Testis (tissue), 3 donors: ENCODE data around the gene SETD7. TPM values are rescaled to one million over a fixed set of nuclear protein-coding genes. Genes with fewer than 3 reads are reported as not detected.

Experiments
- DNase-seq: peaks from one replicate; pipeline ENCODE4 v3.0.0-alpha.2; 2019
- H3K27ac ChIP-seq, 2 donors: fragments of 200-600 bp; sonication (generic); one replicate each; pipeline ENCODE4 v1.5.1; 2019
- H3K27me3 ChIP-seq: fragments of 200-600 bp; sonication (generic); one replicate; pipeline ENCODE4 v1.5.1; 2019
- H3K36me3 ChIP-seq: fragments of 200-600 bp; sonication (generic); one replicate; pipeline ENCODE4 v1.5.1; 2017; ENCODE audit warnings: low read depth; ENCODE audit errors: missing control alignments
- H3K4me1 ChIP-seq: fragments of 200-600 bp; sonication (generic); one replicate; pipeline ENCODE4 v1.5.1; 2019
- H3K4me3 ChIP-seq, 2 donors: fragments of 200-600 bp; sonication (generic); one replicate each; pipeline ENCODE4 v1.5.1; 2017 to 2019
- H3K9me3 ChIP-seq: fragments of 200-600 bp; sonication (generic); one replicate; pipeline ENCODE4 v1.5.1; 2017
- POLR2A ChIP-seq: fragments of 450-650 bp; IDR thresholded peaks from one replicate; pipeline ENCODE4 v1.6.1; 2017; ENCODE audit warnings: antibody characterized with exemption, mild to moderate bottlenecking, moderate library complexity
- WGBS, 2 donors: methylation state at CpG; one replicate each; pipeline ENCODE4 v1.1.5; 2018; 5-methylcytosine and 5-hydroxymethylcytosine counted together
- intact Hi-C: fragments of 100-400 bp; cut with DNase I; formaldehyde crosslinking; loops from one replicate; pipeline ENCODE4 v1.15.1; 2023; ENCODE audit warnings: low total_unique reads
- polyA plus RNA-seq: library from polyadenylated mRNA; stranded (reverse); fragments of 350-450 nt; fragmentation: Illumina TruSeq; extraction: RNeasy Lipid Tissue Mini Kit (QIAGEN cat#74804); gene quantifications from one replicate; pipeline ENCODE4 v1.2.3, GENCODE V29; 2014; ENCODE audit warnings: low read depth, low replicate concordance; ENCODE audit not compliant: insufficient read depth
- total RNA-seq, 2 donors: library from RNA; depleted of rRNA; stranded (reverse); fragments of >200 nt; gene quantifications; one replicate each; pipeline ENCODE4 v1.2.3, GENCODE V29; 2016
- TF ChIP-seq, protein P1 (sequence below), 3 experiments: fragments of 450-650 bp in 2 of 3; fragments of 200-600 bp in 1 of 3; sonication (generic) in 1 of 3; IDR thresholded peaks; one replicate each; pipeline ENCODE4 v1.5.1; 2016 to 2019; ENCODE audit warnings: antibody characterized with exemption in 3 of 3, mild to moderate bottlenecking in 2 of 3, moderate library complexity in 1 of 3

SETD7 gene
- total and polyA plus RNA-seq, 3 donors from 2014 or later = 39.1 to 66.5 (median 65.7) TPM

DNA sequence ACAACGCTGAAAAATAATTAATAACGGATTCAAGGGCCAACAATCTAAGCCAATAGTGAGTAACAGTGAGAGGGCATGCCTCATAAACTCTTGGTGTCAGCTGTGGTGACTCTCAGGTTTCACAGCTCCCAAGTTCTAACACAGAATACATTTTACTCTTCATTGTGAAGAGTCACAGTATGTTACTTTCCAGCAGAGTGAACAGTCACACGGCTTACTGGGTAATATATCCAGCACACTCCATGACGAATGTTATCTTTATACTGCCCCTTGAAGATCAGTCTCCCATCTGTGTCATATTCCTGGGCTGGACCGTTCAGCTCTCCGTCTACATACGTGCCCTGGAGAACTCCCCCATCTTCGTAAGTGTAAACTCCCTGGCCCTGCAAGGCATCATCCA lies 23.1 kb downstream of the SETD7 start:
- no peak overlapping the region for H3K27ac ChIP-seq
- H3K36me3 ChIP-seq = no peaks in the 10 kb centered on the region
- no peak for DNase-seq
- H3K4me1 ChIP-seq = no peaks in the 10 kb centered on the region
- intact Hi-C loops = no loop called here
- H3K27me3 ChIP-seq = no peaks in the 10 kb centered on the region
- H3K4me3 ChIP-seq = no peak overlapping the region
- whole genome bisulfite sequencing, 2 donors = 69 to 74% methylated on average over 8 of the region's 8 CpGs
- no peaks in the 10 kb centered on the region for H3K9me3 ChIP-seq
- TF ChIP-seq POLR2A = no peak
- TF ChIP-seq, protein P1, sequence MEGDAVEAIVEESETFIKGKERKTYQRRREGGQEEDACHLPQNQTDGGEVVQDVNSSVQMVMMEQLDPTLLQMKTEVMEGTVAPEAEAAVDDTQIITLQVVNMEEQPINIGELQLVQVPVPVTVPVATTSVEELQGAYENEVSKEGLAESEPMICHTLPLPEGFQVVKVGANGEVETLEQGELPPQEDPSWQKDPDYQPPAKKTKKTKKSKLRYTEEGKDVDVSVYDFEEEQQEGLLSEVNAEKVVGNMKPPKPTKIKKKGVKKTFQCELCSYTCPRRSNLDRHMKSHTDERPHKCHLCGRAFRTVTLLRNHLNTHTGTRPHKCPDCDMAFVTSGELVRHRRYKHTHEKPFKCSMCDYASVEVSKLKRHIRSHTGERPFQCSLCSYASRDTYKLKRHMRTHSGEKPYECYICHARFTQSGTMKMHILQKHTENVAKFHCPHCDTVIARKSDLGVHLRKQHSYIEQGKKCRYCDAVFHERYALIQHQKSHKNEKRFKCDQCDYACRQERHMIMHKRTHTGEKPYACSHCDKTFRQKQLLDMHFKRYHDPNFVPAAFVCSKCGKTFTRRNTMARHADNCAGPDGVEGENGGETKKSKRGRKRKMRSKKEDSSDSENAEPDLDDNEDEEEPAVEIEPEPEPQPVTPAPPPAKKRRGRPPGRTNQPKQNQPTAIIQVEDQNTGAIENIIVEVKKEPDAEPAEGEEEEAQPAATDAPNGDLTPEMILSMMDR (IDR thresholded peaks at IDR 0.05) = no peak

DNA sequence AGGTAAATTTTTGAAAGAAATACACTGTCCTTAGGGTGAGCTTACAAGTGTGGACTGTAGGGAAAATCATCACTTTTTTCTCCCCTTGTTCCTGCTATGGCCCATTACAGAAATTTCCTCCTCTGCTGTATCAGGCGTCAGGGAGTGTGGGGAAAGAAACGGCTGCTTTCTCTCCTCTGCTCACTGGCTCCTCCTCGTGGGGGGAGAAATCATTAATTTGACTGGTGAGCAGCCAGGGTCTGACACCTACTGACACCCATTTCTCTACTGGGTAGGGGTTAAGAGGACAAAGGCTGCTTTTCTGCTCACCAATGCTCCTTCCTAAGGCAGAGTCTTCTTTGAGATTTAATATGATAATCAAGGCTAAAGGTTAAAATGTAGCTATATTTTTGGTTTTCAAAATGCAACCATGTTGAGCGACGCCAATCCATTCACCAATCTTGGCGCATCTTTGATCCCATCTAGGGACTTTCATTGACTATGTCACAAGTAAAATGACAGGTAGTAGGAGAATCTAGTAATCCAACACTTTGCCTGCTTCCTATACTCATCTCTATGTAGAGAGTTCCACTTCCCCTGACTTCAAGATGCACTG lies 25.1 kb downstream of the SETD7 start:
- intact Hi-C loops = no loop called here

DNA sequence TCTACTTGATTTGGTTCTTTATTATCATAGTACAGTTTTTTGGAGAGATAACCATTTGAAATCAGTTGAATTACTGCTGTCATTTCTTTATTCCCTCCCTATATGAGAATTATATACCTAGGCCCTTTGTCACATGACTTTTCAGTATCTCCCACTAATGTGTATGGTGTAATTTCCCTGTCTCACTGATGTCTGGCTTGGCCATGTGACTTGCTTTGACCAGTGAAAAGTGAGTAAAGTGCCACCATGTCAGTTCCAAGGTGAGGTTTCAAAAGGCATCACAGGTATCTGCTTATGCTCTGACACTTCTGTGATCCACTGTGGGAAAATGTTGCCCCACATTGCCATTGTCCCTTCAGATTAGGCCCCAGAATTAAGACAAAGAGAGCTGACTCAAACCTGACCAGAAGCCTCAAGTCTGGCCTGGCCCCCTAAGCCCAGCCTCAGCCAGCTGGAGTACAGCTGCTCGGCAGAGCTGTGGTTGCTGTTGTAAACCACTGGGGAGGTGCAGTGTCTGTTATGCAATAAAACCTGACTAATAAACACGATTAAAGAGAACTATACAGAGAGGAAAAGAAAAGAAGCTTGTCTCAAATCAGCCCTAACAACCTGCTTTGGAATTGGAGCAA lies 27.5 kb downstream of the SETD7 start:
- Histone ChIP-seq H3K27ac (no peak overlapping the region), H3K9me3 (no peaks in the 10 kb centered on the region), H3K4me3 (no peak overlapping the region), H3K27me3 (no peaks in the 10 kb centered on the region), H3K36me3 (no peaks in the 10 kb centered on the region), H3K4me1 (no peaks in the 10 kb centered on the region)
- WGBS, 2 donors = 36 to 40% methylated on average over 2 of the region's 2 CpGs
- TF ChIP-seq, protein P1 (IDR thresholded peaks at IDR 0.05) = no peak
- no peak for TF ChIP-seq POLR2A
- DNase-seq = peak; percentile 33
- intact Hi-C loops = no loop called here

More for the DNA sequence above, 25.1 kb downstream of the SETD7 start:
- Histone ChIP-seq H3K9me3 (no peaks in the 10 kb centered on the region), H3K4me3 (no peak overlapping the region), H3K36me3 (no peaks in the 10 kb centered on the region), H3K27me3 (no peaks in the 10 kb centered on the region), H3K27ac (no peak overlapping the region), H3K4me1 (no peaks in the 10 kb centered on the region)
- WGBS, 2 donors = 61 to 62% methylated on average over 6 of the region's 6 CpGs
- TF ChIP-seq POLR2A = no peak
- TF ChIP-seq, protein P1 (IDR thresholded peaks at IDR 0.05) = peak in 2 of 3 experiments; percentile 11 to 19
- peak; percentile 50 for DNase-seq

DNA sequence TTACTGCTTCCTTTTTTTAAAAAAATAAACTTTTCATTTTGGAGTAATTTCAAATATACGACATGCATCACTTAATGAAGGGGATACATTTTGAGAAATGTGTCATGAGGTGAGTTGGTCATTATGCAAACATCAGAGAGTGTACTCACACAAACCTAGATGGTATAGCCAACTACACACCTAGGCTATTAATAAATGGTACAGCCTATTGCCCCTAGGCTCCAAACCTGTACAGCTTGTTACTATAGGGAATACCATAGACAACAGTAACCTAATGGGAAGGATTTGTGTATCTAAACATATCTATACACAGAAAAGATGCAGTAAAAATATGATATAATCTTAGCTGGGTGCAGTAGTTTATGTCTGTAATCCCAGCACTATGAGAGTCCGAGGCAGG lies 29.1 kb downstream of the SETD7 start:
- H3K4me1 ChIP-seq = no peaks in the 10 kb centered on the region
- intact Hi-C loops = no loop called here
- H3K27ac ChIP-seq = no peak overlapping the region
- 84 to 93% methylated on average over 2 of the region's 2 CpGs for WGBS, 2 donors
- no peaks in the 10 kb centered on the region for H3K9me3 ChIP-seq
- TF ChIP-seq, protein P1 (IDR thresholded peaks at IDR 0.05) = no peak
- no peak for TF ChIP-seq POLR2A
- no peak for DNase-seq
- no peak overlapping the region for H3K4me3 ChIP-seq
- no peaks in the 10 kb centered on the region for H3K36me3 ChIP-seq
- H3K27me3 ChIP-seq = no peaks in the 10 kb centered on the region

DNA sequence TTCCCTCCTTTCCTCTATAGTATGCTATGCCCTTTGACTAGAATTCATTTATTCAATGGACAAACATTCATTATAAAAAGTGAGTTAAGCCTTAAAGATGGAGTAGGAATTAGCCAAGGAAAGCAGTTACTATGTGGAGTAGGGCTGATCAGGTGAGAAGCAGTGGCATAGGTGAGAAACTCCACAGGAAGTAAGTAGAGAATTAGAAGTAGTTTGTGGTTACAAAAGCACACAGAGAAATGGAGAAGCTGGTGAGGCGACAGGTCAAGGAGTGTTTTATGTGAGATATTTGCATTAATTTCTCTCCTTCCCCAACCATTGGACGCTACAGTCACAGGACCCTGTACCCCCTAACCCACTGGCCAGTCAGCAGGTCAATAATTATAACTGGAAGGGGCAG lies 30.6 kb downstream of the SETD7 start:
- no peaks in the 10 kb centered on the region for H3K27me3 ChIP-seq
- H3K9me3 ChIP-seq = no peaks in the 10 kb centered on the region
- 43 to 46% methylated on average over 2 of the region's 2 CpGs for WGBS, 2 donors
- H3K36me3 ChIP-seq = no peaks in the 10 kb centered on the region
- TF ChIP-seq, protein P1 (IDR thresholded peaks at IDR 0.05) = no peak
- no peak for TF ChIP-seq POLR2A
- DNase-seq = no peak
- intact Hi-C loops = no loop called here
- no peak overlapping the region for H3K27ac ChIP-seq
- H3K4me1 ChIP-seq = no peaks in the 10 kb centered on the region
- H3K4me3 ChIP-seq = no peak overlapping the region
